HG03097 (cell line): ENCODE results near the gene PIP5K1C.
"Not testable (repeated sequence)": the region's sequence is repeated elsewhere in the genome, so short reads cannot be mapped to it uniquely, and the experiment has no call there.

Experiments used
- ATAC-seq: cut with Tn5 transposase; IDR thresholded peaks from one replicate; pipeline ENCODE4 v1.9.1; 2021; ENCODE audit not compliant: unreplicated experiment, low FRiP score

Gene PIP5K1C

DNA sequence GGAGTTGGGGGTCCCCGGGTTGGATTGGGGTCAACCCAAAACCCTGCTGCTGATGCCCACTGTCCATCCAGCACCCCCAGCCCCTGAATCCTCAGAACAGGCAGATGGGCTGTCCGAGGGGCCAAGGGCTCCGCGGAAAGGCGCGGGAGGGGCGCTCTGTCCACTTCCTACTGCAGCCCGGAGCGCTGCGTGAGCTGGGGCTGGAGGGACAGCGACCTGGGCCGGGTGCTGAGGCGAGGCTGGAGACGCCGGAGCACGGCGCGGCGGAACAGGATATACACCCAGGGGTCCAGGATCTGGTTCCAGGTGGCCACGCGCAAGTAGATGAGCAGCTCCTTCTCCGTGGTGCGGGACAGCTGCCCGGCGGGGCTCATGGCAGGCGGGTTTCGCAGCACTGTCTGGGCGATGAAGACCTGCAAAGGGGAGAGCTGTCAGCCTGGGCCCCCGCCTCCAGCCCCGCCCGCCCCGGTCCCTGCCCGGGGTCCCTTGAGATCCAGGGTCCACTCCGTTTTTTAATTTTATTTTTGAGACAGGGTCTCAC, 104.7 kb downstream of the PIP5K1C start:
- no peak for ATAC-seq

DNA sequence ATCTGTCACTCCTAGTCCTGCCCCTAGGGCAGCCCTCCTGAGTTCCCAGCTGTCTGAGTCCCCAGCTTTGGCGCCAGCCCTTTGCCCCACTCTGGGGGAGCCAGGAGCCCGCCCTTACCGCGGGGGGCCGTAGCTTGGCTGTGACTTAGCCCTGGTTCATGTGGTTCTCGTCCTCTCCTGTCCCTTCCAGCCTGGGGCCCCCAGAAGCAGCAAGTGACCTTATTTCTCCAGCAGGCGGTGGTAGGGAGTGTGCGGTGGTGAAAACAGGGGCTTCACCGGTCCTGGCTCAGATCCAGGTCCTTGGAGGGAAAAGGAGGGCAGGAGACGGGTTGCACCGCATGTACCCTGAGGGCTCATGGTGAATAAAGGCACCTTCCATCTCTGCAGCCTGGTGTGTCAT, 107.1 kb downstream of the PIP5K1C start:
- ATAC-seq = no peak

DNA sequence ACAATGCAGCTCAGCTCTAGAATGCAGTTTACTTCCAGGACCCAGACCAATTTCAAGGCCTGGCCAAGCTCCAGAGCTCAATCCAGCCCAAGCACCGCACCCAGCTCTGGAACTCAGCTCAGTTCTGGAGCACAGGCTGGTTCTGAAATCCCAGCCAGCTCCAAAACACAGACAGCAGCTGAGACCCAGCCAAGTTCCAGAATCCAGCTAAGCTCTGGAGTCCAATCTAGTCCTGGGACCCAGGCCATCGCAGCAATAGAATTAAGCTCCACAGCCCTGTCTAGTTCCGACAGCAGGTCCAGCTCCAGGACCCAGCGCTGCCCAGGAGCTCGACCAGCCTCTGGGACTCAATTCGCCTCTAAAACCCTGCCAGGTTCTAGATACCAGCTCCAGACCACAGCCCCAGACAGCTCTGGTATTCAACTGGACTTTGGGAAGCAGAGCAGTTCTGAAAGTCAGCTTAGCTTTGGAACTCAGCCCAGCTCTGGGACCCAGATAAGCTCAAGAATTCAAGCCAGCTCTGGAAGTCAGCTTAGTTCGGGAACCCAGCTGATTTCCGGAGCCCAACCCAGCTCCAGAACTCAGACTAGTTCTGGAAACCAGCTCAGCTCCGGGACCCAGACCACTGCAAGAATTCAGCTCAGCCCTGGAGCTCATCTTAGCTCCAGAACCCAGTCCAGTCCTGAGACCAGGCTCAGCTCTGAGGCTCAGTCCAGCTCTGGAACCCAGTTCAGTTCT, 108.2 kb downstream of the PIP5K1C start:
- no peak for ATAC-seq

- no peak for ATAC-seq
Measured at GRCh38 chr19:3590991-3591659, 109.1 kb downstream of the PIP5K1C start.

GRCh38 chr19:3589949-3590348, 110.3 kb downstream of the PIP5K1C start:
- no peak for ATAC-seq

GRCh38 chr19:3589439-3589838, 110.8 kb downstream of the PIP5K1C start:
- ATAC-seq = no peak

GRCh38 chr19:3586707-3587346, 113.4 kb downstream of the PIP5K1C start:
- no peak for ATAC-seq

DNA sequence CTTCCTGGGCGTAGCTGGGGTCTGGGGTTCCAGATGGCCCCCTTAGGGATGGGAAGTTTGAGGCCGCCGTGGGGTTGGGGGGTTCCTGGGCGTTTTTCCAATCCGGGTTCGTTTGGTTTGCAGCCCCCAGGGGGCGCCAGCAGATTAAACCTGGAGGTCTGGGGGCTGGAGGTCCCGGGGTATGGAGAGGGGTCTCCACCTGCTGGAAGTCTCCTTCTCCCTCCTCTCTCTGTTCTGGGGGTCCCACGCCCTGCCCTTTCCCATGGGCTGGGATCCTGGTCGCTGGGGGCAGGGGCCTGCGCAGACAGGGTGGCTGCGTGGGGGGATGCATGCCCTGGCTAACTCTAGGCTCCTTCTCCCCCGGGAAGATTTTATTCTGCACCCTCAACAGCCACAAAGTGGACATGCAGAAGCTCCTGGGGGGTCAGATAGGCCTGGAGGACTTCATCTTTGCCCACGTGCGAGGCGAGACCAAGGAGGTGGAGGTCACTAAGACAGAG, 114.1 kb downstream of the PIP5K1C start:
- ATAC-seq = no peak

GRCh38 chr19:3585301-3586126, 114.8 kb downstream of the PIP5K1C start, which contains the start of gene GIPC3:
Gene GIPC3, plus strand, starts transcription at chr19:3585478. Its CDS starts 120 bp downstream, at chr19:3585598.
- ATAC-seq = no peak

DNA sequence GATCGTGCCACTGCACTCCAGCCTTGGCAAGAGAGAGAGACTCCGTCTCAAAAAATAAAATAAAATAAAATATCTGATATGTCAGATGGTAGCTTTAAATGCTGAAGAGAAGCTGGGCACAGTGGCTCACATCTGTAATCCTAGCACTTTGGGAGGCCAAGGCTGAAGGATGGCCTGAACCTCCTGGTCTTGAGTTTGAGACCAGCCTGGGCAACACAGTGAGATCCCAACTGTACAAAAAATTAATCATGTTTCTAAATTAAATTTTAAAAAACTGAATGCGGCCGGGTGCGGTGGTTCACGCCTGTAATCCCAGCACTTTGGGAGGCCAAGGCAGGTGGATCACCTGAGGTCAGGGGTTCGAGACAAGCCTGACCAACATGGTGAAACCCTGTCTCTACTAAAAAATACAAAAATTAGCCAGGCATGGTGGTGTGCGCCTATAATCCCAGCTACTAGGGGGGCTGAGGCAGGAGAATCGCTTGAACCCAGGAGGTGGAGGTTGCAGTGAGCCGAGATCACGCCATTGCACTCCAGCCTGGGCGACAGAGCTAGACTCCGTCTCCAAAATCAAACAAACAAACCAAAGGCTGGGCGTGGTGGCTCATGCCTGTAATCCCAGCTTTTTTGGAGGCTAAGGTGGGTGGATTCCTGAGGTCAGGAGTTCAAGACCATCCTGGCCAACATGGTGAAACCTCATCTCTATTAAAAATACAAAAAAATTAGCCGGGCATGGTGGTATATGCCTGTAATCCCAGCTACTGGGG, 116.0 kb downstream of the PIP5K1C start:
- ATAC-seq = not testable (repeated sequence)

- not testable (repeated sequence) for ATAC-seq
Measured at GRCh38 chr19:3581792-3582191, 118.5 kb downstream of the PIP5K1C start.
